ENCODE results near the gene CNBP.

Gene CNBP

DNA sequence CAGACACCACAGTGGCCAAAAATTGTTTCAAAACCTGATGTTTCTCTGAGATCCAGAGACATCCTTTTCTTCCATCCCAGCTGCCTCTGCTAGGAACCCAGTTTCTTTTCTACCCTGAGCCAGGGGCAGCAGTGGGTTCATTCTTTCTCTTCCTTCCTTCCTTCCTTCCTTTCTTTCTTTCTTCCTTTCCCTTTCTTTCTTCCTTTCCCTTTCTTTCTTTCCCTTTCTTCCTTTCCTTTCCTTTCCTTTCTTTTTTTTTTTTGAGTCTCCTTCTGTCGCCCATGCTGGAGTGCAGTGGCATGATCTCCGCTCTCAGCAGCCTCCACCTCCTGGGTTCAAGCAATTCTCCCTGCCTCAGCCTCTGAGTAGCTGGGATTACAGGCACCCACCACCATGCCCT, 35.0 kb upstream of the CNBP start:
- TF ChIP-seq, protein P1, sequence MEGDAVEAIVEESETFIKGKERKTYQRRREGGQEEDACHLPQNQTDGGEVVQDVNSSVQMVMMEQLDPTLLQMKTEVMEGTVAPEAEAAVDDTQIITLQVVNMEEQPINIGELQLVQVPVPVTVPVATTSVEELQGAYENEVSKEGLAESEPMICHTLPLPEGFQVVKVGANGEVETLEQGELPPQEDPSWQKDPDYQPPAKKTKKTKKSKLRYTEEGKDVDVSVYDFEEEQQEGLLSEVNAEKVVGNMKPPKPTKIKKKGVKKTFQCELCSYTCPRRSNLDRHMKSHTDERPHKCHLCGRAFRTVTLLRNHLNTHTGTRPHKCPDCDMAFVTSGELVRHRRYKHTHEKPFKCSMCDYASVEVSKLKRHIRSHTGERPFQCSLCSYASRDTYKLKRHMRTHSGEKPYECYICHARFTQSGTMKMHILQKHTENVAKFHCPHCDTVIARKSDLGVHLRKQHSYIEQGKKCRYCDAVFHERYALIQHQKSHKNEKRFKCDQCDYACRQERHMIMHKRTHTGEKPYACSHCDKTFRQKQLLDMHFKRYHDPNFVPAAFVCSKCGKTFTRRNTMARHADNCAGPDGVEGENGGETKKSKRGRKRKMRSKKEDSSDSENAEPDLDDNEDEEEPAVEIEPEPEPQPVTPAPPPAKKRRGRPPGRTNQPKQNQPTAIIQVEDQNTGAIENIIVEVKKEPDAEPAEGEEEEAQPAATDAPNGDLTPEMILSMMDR (IDR thresholded peaks at IDR 0.05; ENCODE audit: insufficient read depth, low read depth, low read length, missing control alignments) = no peak
- DNase-seq (ENCODE audit: low read depth) = no peak
- H3K4me3 ChIP-seq (ENCODE audit: low read depth, low read length) = no peak overlapping the region

DNA sequence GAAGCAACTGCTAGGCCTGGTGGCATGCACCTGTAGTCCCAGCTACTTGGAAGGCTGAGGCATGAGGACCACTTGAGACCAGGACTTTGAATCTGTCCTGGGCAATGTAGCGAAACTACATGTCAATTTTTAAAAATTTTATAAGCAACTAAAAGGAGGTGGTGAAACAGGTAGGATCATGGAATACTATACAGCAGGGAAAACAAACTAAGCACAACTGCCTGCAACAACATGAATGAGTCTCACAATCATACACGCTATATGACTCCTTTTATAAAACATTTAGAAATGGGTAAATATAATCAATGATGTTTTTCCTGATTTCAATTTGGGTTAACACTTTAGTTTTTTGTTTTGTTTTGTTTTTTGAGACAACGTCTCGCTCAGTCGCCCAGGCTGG, 29.5 kb upstream of the CNBP start:
- TF ChIP-seq, protein P1 (IDR thresholded peaks at IDR 0.05; ENCODE audit: insufficient read depth, low read depth, low read length, missing control alignments) = no peak

DNA sequence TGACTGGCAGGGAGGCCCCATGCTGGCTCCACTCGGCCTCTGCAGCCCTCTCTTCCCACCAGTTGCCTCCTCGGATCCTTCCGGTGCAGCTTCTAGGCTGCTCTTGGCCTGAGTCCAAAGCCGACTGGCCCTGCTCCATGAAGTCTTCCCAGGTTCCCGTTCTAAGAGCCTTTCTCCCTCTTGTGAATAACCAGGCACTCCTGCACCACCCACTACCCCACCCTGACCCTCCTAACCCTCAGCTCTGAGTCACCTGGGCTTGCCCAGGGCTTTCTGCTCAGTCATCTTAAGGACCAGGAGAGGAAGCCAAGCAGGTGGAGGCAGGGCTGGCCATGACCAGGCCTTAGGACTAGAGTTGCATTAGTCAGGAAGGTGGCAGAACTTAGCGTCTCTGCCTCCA, 28.1 kb upstream of the CNBP start:
- H3K4me3 ChIP-seq (ENCODE audit: low read depth, low read length) = no peak overlapping the region
- DNase-seq (ENCODE audit: low read depth) = no peak
- TF ChIP-seq, protein P1 (IDR thresholded peaks at IDR 0.05; ENCODE audit: insufficient read depth, low read depth, low read length, missing control alignments) = no peak

More for the DNA sequence above, 29.5 kb upstream of the CNBP start:
- DNase-seq (ENCODE audit: low read depth) = no peak
- no peak overlapping the region for H3K4me3 ChIP-seq (ENCODE audit: low read depth, low read length)

DNA sequence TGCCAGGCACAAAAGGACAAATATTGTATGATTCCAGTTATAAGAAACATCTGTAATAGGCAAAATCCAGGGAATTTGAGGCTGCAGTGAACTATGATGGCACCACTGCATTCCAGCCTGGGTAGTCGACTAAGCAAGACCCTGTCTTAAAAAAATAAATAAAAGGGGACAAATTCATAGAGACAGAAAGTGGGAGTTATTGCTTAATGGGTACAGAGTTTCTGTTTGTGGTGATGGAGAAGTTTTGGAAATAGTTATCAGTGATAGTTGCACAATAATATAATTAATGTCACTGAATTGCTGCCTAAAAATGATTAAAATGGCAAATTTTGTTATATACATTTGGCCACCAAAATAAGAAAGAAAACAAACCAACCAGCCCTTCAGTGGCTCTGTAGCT, 27.6 kb upstream of the CNBP start:
- DNase-seq (ENCODE audit: low read depth) = no peak
- TF ChIP-seq, protein P1 (IDR thresholded peaks at IDR 0.05; ENCODE audit: insufficient read depth, low read depth, low read length, missing control alignments) = no peak
- H3K4me3 ChIP-seq (ENCODE audit: low read depth, low read length) = no peak overlapping the region

DNA sequence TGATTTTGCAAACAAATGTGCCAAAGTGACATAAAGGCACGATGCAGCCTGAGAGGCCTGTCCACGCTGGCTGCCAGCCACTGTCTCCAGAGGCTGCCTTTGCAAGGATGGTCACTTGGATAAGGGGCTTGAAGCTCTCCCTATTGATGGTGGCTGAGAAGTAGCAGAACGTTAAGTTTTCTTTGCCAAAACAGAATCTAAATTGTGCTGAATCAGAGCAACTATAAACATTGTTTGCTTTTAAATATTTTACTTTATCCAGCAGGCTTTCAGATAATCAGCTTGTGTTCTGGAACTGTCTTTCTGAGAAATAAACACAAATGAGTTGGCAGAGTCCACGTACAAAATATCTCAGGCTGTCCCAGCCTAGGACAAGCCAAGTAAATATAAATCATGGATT, 23.8 kb upstream of the CNBP start:
- H3K4me3 ChIP-seq (ENCODE audit: low read depth, low read length) = no peak overlapping the region
- TF ChIP-seq, protein P1 (IDR thresholded peaks at IDR 0.05; ENCODE audit: insufficient read depth, low read depth, low read length, missing control alignments) = no peak
- DNase-seq (ENCODE audit: low read depth) = no peak

DNA sequence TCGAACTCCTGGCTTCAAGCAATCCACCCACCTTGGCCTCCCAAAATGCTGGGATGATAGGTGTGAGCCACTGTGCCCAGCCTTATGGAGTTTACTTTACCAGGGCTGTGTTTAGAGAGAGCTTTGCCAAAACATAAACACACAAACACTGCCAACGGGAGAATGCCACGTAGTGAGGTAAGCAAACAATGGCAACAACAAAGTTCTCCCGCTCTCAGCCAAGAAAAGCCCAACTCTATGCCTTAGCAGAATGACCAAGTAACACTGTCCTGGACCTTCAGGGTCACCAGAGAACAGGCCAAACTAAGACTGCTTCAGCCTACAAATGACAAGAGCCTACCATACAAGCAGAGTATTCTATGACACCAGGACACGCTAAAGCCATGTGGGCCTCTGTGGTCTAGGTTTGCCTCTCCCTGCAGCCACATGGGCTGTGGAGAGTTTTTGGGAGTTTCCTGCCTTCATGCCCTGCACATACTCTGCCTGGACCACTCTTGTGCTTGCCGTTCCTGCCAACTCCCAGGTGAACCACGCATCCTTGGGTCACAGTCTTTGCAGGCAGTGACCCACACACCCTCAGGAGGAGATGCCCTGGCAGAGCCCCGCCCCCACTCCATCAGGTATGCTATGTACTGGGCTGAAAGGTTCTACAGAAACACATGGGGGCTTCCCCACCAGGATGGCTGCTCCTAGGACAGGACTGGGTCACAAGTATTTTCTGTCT, 21.6 kb upstream of the CNBP start:
- TF ChIP-seq, protein P1 (IDR thresholded peaks at IDR 0.05; ENCODE audit: insufficient read depth, low read depth, low read length, missing control alignments) = no peak
- H3K4me3 ChIP-seq (ENCODE audit: low read depth, low read length) = no peak overlapping the region
- no peak for DNase-seq (ENCODE audit: low read depth)

DNA sequence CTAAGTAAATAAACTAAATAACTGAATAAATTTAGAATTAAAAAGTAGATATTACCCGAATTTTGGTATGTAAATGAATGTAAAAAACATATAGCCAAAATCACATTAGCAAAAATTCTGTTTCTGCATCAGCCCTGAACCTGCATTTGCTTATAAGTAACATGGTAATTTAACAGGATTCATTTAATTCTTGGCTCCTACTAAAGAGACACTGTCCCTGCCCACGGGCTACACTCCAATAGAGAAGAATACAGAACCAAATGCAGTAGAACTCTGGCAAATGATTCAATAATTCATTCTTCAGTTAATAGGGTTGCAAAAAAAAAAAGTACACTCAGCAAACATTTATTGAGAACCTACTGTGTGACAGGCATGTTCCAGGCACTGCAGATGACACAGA, 20.8 kb upstream of the CNBP start:
- TF ChIP-seq, protein P1 (IDR thresholded peaks at IDR 0.05; ENCODE audit: insufficient read depth, low read depth, low read length, missing control alignments) = no peak
- DNase-seq (ENCODE audit: low read depth) = no peak
- no peak overlapping the region for H3K4me3 ChIP-seq (ENCODE audit: low read depth, low read length)

Data from GM12865 (cell line).